ENCODE results near the gene ANKUB1. TPM values are rescaled to one million over a fixed set of nuclear protein-coding genes. Genes with fewer than 3 reads are reported as not detected.
"Not testable (repeated sequence)": the region's sequence is repeated elsewhere in the genome, so short reads cannot be mapped to it uniquely, and the experiment has no call there.

Gene ANKUB1
- total RNA-seq, 4 donors from 2014 or later = 0.13 TPM; not detected in 3

DNA sequence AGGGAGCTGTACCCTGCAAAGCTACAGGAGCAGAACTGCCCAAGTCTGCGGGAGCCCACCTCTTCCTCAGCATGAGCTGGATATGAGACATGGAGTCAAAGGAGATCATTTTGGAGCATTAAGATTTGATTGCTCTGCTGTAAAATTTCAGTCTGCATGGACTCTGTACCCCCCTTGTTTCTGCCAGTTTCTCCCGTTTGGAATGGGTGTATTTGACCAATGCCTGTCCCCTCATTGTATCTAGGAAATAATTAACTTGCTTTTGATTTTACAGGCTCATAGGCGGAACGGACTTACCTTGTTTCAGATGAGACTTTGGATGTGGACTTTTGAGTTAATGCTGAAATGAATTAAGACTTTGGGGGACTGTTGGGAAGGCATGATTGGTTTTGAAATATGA is 39.0 kb upstream of the ANKUB1 start:
- Histone ChIP-seq H3K4me3 (no peak overlapping the region), H3K4me1 (peaks cover 1 to 32% (median 23%) of the 10 kb centered on the region in 4 donors), H3K27me3 (no peaks in the 10 kb centered on the region), H3K36me3 (no peaks in the 10 kb centered on the region), H3K9me3 (peaks cover 0 to 16% (median 5%) of the 10 kb centered on the region in 4 donors), H3K27ac (replicated peaks in 1 of 4) (no peak overlapping the region)
- WGBS = 93% methylated on average over 4 of the region's 4 CpGs
- no peak for TF ChIP-seq POLR2A (IDR thresholded peaks at IDR 0.05; ENCODE audit: low read depth)
- TF ChIP-seq, protein P1, sequence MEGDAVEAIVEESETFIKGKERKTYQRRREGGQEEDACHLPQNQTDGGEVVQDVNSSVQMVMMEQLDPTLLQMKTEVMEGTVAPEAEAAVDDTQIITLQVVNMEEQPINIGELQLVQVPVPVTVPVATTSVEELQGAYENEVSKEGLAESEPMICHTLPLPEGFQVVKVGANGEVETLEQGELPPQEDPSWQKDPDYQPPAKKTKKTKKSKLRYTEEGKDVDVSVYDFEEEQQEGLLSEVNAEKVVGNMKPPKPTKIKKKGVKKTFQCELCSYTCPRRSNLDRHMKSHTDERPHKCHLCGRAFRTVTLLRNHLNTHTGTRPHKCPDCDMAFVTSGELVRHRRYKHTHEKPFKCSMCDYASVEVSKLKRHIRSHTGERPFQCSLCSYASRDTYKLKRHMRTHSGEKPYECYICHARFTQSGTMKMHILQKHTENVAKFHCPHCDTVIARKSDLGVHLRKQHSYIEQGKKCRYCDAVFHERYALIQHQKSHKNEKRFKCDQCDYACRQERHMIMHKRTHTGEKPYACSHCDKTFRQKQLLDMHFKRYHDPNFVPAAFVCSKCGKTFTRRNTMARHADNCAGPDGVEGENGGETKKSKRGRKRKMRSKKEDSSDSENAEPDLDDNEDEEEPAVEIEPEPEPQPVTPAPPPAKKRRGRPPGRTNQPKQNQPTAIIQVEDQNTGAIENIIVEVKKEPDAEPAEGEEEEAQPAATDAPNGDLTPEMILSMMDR (IDR thresholded peaks at IDR 0.05) = no peak
- TF ChIP-seq EP300 (IDR thresholded peaks at IDR 0.05) = no peak
- TF ChIP-seq POLR2AphosphoS5 (IDR thresholded peaks at IDR 0.05) = no peak
- intact Hi-C loops (cut with DNase I) = no loop called here
- DNase-seq (ENCODE audit: extremely low spot score) = no peak

DNA sequence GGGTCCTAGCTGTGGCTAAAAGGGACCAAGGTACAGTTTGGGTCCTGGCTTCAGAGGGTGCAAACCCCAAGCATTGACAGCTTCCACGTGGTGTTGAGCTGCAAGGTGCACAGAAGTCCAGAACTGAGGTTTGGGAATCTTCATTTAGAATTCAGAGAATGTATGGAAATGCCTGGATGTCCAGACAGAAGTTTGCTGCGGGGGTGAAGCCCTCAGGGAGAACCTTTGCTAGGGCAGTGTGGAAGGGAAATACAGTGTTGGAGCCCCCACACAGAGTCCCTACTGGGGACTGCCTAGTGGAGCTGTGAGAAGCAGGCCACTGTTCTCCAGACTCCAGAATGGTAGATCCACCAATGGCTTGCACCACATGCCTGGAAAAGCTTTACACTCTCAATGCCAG is 38.5 kb upstream of the ANKUB1 start:
- Histone ChIP-seq H3K9me3 (peaks cover 0 to 16% (median 5%) of the 10 kb centered on the region in 4 donors), H3K4me3 (no peak overlapping the region), H3K36me3 (no peaks in the 10 kb centered on the region), H3K27ac (replicated peaks in 1 of 4) (no peak overlapping the region), H3K27me3 (no peaks in the 10 kb centered on the region), H3K4me1 (peaks cover 5 to 36% (median 27%) of the 10 kb centered on the region in 4 donors)
- WGBS = 92% methylated on average over 2 of the region's 2 CpGs
- TF ChIP-seq POLR2A (IDR thresholded peaks at IDR 0.05; ENCODE audit: low read depth) (no peak), POLR2AphosphoS5 (IDR thresholded peaks at IDR 0.05) (no peak), EP300 (IDR thresholded peaks at IDR 0.05) (no peak)
- TF ChIP-seq, protein P1 (IDR thresholded peaks at IDR 0.05) = no peak
- no peak for DNase-seq (ENCODE audit: extremely low spot score)
- intact Hi-C loops (cut with DNase I) = no loop called here

DNA sequence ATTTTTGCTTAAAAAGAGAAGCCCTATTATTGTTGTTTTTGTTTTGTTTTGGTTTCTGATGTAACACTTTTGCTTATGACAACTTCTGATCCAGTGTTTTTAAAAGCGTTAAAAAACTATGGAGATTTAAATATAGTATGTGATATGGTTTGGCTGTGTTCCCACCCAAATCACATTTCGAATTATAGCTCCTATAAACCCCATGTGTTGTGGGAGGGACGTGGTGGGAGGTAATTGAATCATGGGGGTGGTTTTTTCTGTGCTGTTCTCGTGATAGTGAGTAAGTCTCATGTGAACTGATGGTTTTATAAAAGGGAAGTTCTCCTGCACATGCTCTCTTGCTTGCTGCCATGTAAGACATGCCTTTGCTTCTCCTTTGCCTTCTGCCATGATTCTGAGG is 37.3 kb upstream of the ANKUB1 start:
- H3K27ac ChIP-seq (replicated peaks in 1 of 4); H3K27me3 ChIP-seq; DNase-seq (ENCODE audit: extremely low spot score); intact Hi-C loops (cut with DNase I); H3K36me3 ChIP-seq; H3K4me3 ChIP-seq: not testable (repeated sequence)
- Histone ChIP-seq H3K9me3 (peaks cover 0 to 16% (median 5%) of the 10 kb centered on the region in 4 donors), H3K4me1 (peaks cover 6 to 48% (median 37%) of the 10 kb centered on the region in 4 donors)
- WGBS = 99% methylated on average over 4 of the region's 4 CpGs

DNA sequence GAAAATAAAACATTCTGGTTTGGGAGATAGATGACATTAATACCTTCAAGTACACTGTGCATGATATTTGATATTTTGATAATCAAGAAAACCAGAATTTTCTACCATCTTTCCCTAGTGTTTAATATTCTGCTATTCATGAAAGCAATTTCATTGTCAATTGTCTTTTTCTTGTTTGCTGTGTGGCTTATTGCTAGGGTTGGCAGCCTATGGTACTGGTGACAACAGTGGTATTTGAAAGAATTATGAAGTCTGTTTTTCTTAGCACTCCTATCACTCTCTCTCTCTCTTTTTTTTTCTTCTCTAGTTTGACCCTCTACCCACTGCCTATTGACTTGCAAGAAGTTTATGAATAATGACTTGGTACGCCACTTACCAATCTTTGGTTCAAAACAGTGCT is 36.0 kb upstream of the ANKUB1 start:
- peaks cover 6 to 48% (median 37%) of the 10 kb centered on the region in 4 donors for H3K4me1 ChIP-seq
- peaks cover 0 to 13% (median 3%) of the 10 kb centered on the region in 4 donors for H3K9me3 ChIP-seq
- H3K36me3 ChIP-seq = no peaks in the 10 kb centered on the region
- H3K27me3 ChIP-seq = no peaks in the 10 kb centered on the region
- TF ChIP-seq EP300 (IDR thresholded peaks at IDR 0.05) (no peak), POLR2A (IDR thresholded peaks at IDR 0.05; ENCODE audit: low read depth) (no peak), POLR2AphosphoS5 (IDR thresholded peaks at IDR 0.05) (no peak)
- TF ChIP-seq, protein P1 (IDR thresholded peaks at IDR 0.05) = no peak
- intact Hi-C loops (cut with DNase I) = no loop called here
- no peak overlapping the region for H3K27ac ChIP-seq (replicated peaks in 1 of 4)
- WGBS = 88% methylated on average over 1 of the region's 1 CpG
- H3K4me3 ChIP-seq = no peak overlapping the region
- no peak for DNase-seq (ENCODE audit: extremely low spot score)

DNA sequence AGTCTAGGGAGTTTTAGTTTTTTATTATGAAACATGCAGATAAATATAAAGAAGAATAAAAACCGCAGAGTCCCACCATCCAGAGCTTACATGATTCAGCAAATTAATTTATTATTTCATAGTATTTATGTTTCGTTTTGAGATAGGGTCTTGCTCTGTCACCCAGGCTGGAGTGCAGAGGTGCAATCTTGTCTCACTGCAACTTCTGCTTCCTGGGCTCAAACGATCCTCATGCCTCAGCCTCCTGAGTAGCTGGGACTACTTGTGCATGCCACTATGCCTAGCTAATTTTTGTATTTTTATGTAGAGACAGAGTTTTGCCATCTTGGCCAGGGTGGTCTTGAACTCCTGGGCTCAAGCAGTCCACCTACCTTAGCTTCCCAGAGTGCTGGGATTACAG is 34.3 kb upstream of the ANKUB1 start:
- Histone ChIP-seq H3K4me1 (peaks cover 6 to 42% (median 32%) of the 10 kb centered on the region in 4 donors), H3K36me3 (no peaks in the 10 kb centered on the region), H3K9me3 (peaks cover 0 to 4% (median 0%) of the 10 kb centered on the region in 4 donors), H3K27ac (replicated peaks in 1 of 4) (no peak overlapping the region), H3K4me3 (no peak overlapping the region), H3K27me3 (no peaks in the 10 kb centered on the region)
- no peak for DNase-seq (ENCODE audit: extremely low spot score)
- WGBS = 82% methylated on average over 3 of the region's 3 CpGs
- intact Hi-C loops (cut with DNase I) = no loop called here
- TF ChIP-seq, protein P1 (IDR thresholded peaks at IDR 0.05) = no peak
- TF ChIP-seq POLR2A (IDR thresholded peaks at IDR 0.05; ENCODE audit: low read depth) (no peak), POLR2AphosphoS5 (IDR thresholded peaks at IDR 0.05) (no peak), EP300 (IDR thresholded peaks at IDR 0.05) (no peak)
